NOMO-1 (cell line): Measurements from ENCODE around the gene PTPN14.

ENCODE experiments used
- DNase-seq, 2 experiments: peaks; one replicate each; lab custom pipeline; 2025; ENCODE audit not compliant: unreplicated experiment in 2 of 2; lab: John Stamatoyannopoulos, UW

Gene PTPN14

GRCh38 chr1:214380396-214380795, 171.0 kb downstream of the PTPN14 start:
- DNase-seq = no peak

GRCh38 chr1:214379236-214379970, 172.0 kb downstream of the PTPN14 start:
- DNase-seq = no peak

- DNase-seq = no peak
These were observed 172.9 kb downstream of the PTPN14 start for GRCh38 chr1:214378492-214378891.

GRCh38 chr1:214377886-214378285, 173.5 kb downstream of the PTPN14 start:
- DNase-seq = no peak

- peak in 1 of 2 experiments; percentile 2 for DNase-seq
These were observed 173.9 kb downstream of the PTPN14 start for GRCh38 chr1:214377485-214377884.

- DNase-seq = no peak
These were observed 179.3 kb downstream of the PTPN14 start for GRCh38 chr1:214372092-214372491.

- DNase-seq = no peak
These were observed 180.8 kb downstream of the PTPN14 start for GRCh38 chr1:214370615-214371014.

GRCh38 chr1:214369364-214369763, 182.0 kb downstream of the PTPN14 start:
- DNase-seq = no peak

GRCh38 chr1:214367841-214368240, 183.6 kb downstream of the PTPN14 start:
- DNase-seq = no peak

GRCh38 chr1:214364786-214365295, 186.6 kb downstream of the PTPN14 start:
- DNase-seq = no peak

- no peak for DNase-seq
These were observed 187.0 kb downstream of the PTPN14 start for GRCh38 chr1:214364386-214364785.

GRCh38 chr1:214363386-214363785, 188.0 kb downstream of the PTPN14 start:
- DNase-seq = no peak

- peak; percentile 29 to 46 for DNase-seq
These were observed 189.1 kb downstream of the PTPN14 start for GRCh38 chr1:214362188-214362882.

GRCh38 chr1:214361636-214362035, 189.8 kb downstream of the PTPN14 start:
- DNase-seq = no peak

GRCh38 chr1:214360525-214361164, 190.8 kb downstream of the PTPN14 start:
- DNase-seq = no peak

GRCh38 chr1:214360116-214360515, 191.3 kb downstream of the PTPN14 start:
- no peak for DNase-seq

- no peak for DNase-seq
These were observed 196.8 kb downstream of the PTPN14 start for GRCh38 chr1:214354440-214355148.

GRCh38 chr1:214352838-214353237, 198.6 kb downstream of the PTPN14 start:
- DNase-seq = no peak

- no peak for DNase-seq
These were observed 199.7 kb downstream of the PTPN14 start for GRCh38 chr1:214351551-214352277.

GRCh38 chr1:214349781-214350180, 201.6 kb downstream of the PTPN14 start:
- DNase-seq = no peak
